Measurements from ENCODE around the gene SRRM3. TPM values are rescaled to one million over a fixed set of nuclear protein-coding genes. Genes with fewer than 3 reads are reported as not detected.

Gene SRRM3
- polyA plus RNA-seq, 1 donor (not counting 4 experiments of a cell fraction or from before 2014, with no cell fraction given), result 0.30 TPM

- Histone ChIP-seq H3K4me2 (ENCODE audit: control insufficient read depth, extremely low read depth, insufficient read depth, low read depth, low read length) (no peak overlapping the region), H3K27ac (ENCODE audit: control insufficient read depth, insufficient read depth, low read length) (no peak overlapping the region), H3K4me1 (ENCODE audit: control insufficient read depth, extremely low read depth, insufficient read depth, low read length) (peaks cover 2% of the 10 kb centered on the region), H3K79me2 (ENCODE audit: control insufficient read depth, insufficient read depth, low read length) (no peaks in the 10 kb centered on the region), H3K27me3 (ENCODE audit: control insufficient read depth, extremely low read depth, insufficient read depth, low read length) (peaks cover 38% of the 10 kb centered on the region), H3K9me1 (ENCODE audit: control insufficient read depth, extremely low read depth, insufficient read depth, low read length) (no peaks in the 10 kb centered on the region), H2AFZ (ENCODE audit: control insufficient read depth, low read length) (no peak overlapping the region), H3K36me3 (ENCODE audit: control insufficient read depth in 2 of 2, extremely low read depth in 1 of 2, insufficient read depth in 2 of 2, low read length in 2 of 2) (no peaks in the 10 kb centered on the region), H4K20me1 (ENCODE audit: control insufficient read depth, extremely low read depth, insufficient read depth, low read length) (peaks cover 2% of the 10 kb centered on the region), H3K9me3 (ENCODE audit: control insufficient read depth, low read depth, low read length) (no peaks in the 10 kb centered on the region), H3K4me3 (ENCODE audit: control insufficient read depth in 2 of 3, extremely low read depth in 1 of 3, insufficient read depth in 2 of 3, low read depth in 1 of 3, low read length in 3 of 3) (no peak overlapping the region), H3K9ac (ENCODE audit: control insufficient read depth, extremely low read depth, insufficient read depth, low read length) (no peak overlapping the region)
- no peak for TF ChIP-seq CTCF (optimal IDR thresholded peaks at IDR 0.05 in 1 of 3, IDR thresholded peaks at IDR 0.05 in 1 of 3, conservative IDR thresholded peaks at IDR 0.05 in 1 of 3; ENCODE audit: extremely low read depth in 1 of 3, insufficient read depth in 2 of 3, low read length in 3 of 3)
- no peak for TF ChIP-seq EZH2 (IDR thresholded peaks at IDR 0.05; ENCODE audit: low read length)
- FAIRE-seq (no peak), DNase-seq (ENCODE audit: low read depth, low spot score) (no peak)
- dilution Hi-C loops (cut with MboI; ENCODE audit: extremely low pct_ligation_motif_present, low sequenced_read_pairs), result loop anchor here (10.0 kb wide), 1 partner anchor 76 kb away; the partner anchor contains the start of gene SRRM3
These were observed 78.7 kb downstream of the SRRM3 start for GRCh38 chr7:76280408-76280807.

- H3K27me3 ChIP-seq (ENCODE audit: control insufficient read depth, extremely low read depth, insufficient read depth, low read length), result peaks cover 38% of the 10 kb centered on the region
These were observed 79.5 kb downstream of the SRRM3 start for GRCh38 chr7:76281006-76281705.

More at GRCh38 chr7:76281006-76281705, 79.5 kb downstream of the SRRM3 start:
- dilution Hi-C loops (cut with MboI; ENCODE audit: extremely low pct_ligation_motif_present, low sequenced_read_pairs), result loop anchor here (10.0 kb wide), 1 partner anchor 76 kb away; the partner anchor contains the start of gene SRRM3
- DNase-seq (ENCODE audit: low read depth, low spot score), result no peak
- Histone ChIP-seq H3K79me2 (ENCODE audit: control insufficient read depth, insufficient read depth, low read length) (no peaks in the 10 kb centered on the region), H3K9me3 (ENCODE audit: control insufficient read depth, low read depth, low read length) (no peaks in the 10 kb centered on the region), H3K27ac (ENCODE audit: control insufficient read depth, insufficient read depth, low read length) (no peak overlapping the region), H3K9ac (ENCODE audit: control insufficient read depth, extremely low read depth, insufficient read depth, low read length) (no peak overlapping the region), H3K9me1 (ENCODE audit: control insufficient read depth, extremely low read depth, insufficient read depth, low read length) (no peaks in the 10 kb centered on the region), H3K4me1 (ENCODE audit: control insufficient read depth, extremely low read depth, insufficient read depth, low read length) (peaks cover 2% of the 10 kb centered on the region), H3K4me2 (ENCODE audit: control insufficient read depth, extremely low read depth, insufficient read depth, low read depth, low read length) (no peak overlapping the region), H2AFZ (ENCODE audit: control insufficient read depth, low read length) (peak overlapping the region; percentile 19), H3K4me3 (ENCODE audit: control insufficient read depth in 2 of 3, extremely low read depth in 1 of 3, insufficient read depth in 2 of 3, low read depth in 1 of 3, low read length in 3 of 3) (peak overlapping the region in 1 of 3 experiments; percentile 22), H4K20me1 (ENCODE audit: control insufficient read depth, extremely low read depth, insufficient read depth, low read length) (peaks cover 2% of the 10 kb centered on the region), H3K36me3 (ENCODE audit: control insufficient read depth in 2 of 2, extremely low read depth in 1 of 2, insufficient read depth in 2 of 2, low read length in 2 of 2) (no peaks in the 10 kb centered on the region)
- no peak for FAIRE-seq
- TF ChIP-seq CTCF (optimal IDR thresholded peaks at IDR 0.05 in 1 of 3, IDR thresholded peaks at IDR 0.05 in 1 of 3, conservative IDR thresholded peaks at IDR 0.05 in 1 of 3; ENCODE audit: extremely low read depth in 1 of 3, insufficient read depth in 2 of 3, low read length in 3 of 3) (no peak), EZH2 (IDR thresholded peaks at IDR 0.05; ENCODE audit: low read length) (peak; percentile 91)
